GM23338 (cell line): ENCODE results near the gene EEF1G.

Experiments
- EZH2 ChIP-seq: fragments of 200-600 bp; sonication (generic); IDR thresholded peaks from one replicate; pipeline ENCODE4 v1.8.0; 2017; ENCODE audit warnings: antibody characterized with exemption, mild to moderate bottlenecking, low read depth; ENCODE audit not compliant: unreplicated experiment
- JUNB ChIP-seq: IDR thresholded peaks from one replicate; pipeline ENCODE4 v1.6.1; 2016; ENCODE audit warnings: antibody characterized with exemption; ENCODE audit not compliant: unreplicated experiment
- POLR2AphosphoS5 ChIP-seq: IDR thresholded peaks from 2 replicates; pipeline ENCODE4 v1.6.1; 2016; ENCODE audit warnings: antibody characterized with exemption, low read depth
- ZNF114 ChIP-seq: fragments of 250-450 bp; sonication (Bioruptor Pico); IDR thresholded peaks from 2 replicates; pipeline ENCODE4 v1.5.0; 2020; ENCODE audit warnings: mild to moderate bottlenecking, moderate library complexity
- TF ChIP-seq, protein P1 (sequence below): IDR thresholded peaks from one replicate; pipeline ENCODE4 v1.6.1; 2018; ENCODE audit warnings: antibody characterized with exemption; ENCODE audit not compliant: unreplicated experiment
- TF ChIP-seq, protein P2 (sequence below), 2 experiments: fragments of 200-600 bp in 1 of 2; sonication (generic) in 1 of 2; conservative IDR thresholded peaks; 2 replicates each; pipeline versions ENCODE4 v1.5.1 to v1.6.1; 2016 to 2017; ENCODE audit warnings: antibody characterized with exemption in 2 of 2, low read depth in 2 of 2, mild to moderate bottlenecking in 2 of 2, moderate library complexity in 1 of 2

DNA sequence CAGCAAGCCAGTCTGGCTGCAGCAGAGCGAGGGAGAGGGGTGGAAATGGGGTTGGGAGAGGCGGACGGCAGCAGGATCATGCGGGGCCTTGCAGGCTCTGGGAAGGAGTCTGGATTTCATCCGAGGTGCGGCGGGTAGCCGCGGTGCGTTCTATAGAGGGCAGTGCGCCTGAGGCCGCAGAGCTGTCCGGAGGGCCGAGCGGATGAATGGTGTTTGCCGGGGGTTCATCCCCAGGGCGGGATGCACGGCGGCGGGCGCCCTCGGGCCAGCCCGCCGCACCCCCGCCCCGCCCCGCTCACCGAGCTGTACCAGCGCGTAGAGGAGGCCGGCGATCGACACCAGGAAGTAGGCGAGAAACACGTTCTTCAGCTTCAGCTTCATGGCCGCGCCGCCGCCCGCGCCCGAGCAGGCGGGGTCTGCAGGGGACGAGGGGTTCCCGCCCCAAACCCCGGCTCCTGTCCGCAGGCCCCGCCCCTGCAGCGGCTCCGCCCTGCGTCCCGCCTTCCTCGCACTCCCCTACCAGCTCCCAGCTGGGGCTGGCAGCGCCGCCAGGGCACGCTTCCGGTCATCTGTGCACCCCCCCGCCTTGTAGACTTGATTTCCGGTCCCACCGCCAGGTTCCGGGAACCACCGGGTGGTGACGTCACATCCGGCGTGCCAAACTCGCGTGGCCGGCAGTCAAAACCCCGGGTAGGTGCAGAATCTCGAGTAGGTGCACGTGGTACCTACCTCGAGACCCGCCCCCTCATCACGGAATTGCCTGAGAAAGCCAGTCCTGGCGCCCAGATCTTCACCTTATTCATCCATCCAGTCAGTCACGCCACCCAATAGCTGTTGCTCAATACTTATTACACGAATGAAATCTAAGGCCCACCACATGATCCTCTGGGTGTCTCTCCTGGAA is 48.1 kb upstream of the EEF1G start, which contains the start of gene B3GAT3:
- no peak for TF ChIP-seq EZH2
- TF ChIP-seq, protein P1, sequence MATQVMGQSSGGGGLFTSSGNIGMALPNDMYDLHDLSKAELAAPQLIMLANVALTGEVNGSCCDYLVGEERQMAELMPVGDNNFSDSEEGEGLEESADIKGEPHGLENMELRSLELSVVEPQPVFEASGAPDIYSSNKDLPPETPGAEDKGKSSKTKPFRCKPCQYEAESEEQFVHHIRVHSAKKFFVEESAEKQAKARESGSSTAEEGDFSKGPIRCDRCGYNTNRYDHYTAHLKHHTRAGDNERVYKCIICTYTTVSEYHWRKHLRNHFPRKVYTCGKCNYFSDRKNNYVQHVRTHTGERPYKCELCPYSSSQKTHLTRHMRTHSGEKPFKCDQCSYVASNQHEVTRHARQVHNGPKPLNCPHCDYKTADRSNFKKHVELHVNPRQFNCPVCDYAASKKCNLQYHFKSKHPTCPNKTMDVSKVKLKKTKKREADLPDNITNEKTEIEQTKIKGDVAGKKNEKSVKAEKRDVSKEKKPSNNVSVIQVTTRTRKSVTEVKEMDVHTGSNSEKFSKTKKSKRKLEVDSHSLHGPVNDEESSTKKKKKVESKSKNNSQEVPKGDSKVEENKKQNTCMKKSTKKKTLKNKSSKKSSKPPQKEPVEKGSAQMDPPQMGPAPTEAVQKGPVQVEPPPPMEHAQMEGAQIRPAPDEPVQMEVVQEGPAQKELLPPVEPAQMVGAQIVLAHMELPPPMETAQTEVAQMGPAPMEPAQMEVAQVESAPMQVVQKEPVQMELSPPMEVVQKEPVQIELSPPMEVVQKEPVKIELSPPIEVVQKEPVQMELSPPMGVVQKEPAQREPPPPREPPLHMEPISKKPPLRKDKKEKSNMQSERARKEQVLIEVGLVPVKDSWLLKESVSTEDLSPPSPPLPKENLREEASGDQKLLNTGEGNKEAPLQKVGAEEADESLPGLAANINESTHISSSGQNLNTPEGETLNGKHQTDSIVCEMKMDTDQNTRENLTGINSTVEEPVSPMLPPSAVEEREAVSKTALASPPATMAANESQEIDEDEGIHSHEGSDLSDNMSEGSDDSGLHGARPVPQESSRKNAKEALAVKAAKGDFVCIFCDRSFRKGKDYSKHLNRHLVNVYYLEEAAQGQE = no peak
- TF ChIP-seq, protein P2, sequence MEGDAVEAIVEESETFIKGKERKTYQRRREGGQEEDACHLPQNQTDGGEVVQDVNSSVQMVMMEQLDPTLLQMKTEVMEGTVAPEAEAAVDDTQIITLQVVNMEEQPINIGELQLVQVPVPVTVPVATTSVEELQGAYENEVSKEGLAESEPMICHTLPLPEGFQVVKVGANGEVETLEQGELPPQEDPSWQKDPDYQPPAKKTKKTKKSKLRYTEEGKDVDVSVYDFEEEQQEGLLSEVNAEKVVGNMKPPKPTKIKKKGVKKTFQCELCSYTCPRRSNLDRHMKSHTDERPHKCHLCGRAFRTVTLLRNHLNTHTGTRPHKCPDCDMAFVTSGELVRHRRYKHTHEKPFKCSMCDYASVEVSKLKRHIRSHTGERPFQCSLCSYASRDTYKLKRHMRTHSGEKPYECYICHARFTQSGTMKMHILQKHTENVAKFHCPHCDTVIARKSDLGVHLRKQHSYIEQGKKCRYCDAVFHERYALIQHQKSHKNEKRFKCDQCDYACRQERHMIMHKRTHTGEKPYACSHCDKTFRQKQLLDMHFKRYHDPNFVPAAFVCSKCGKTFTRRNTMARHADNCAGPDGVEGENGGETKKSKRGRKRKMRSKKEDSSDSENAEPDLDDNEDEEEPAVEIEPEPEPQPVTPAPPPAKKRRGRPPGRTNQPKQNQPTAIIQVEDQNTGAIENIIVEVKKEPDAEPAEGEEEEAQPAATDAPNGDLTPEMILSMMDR (conservative IDR thresholded peaks at IDR 0.05; ENCODE audit: low read depth in 2 of 2) = 0 out of 4 replicates have a peak, but pooled peaks of 1 of the 2 experiments have one; percentile 9
- peak; percentile 95 for TF ChIP-seq POLR2AphosphoS5
- TF ChIP-seq ZNF114 (CRISPR knock-in tag) = no peak
- no peak for TF ChIP-seq JUNB
